Fibroblast of lung (primary cell): Measurements from ENCODE around the gene EEF1AKMT3.

Experiments
- EZH2 ChIP-seq: IDR thresholded peaks from 2 replicates; pipeline ENCODE4 v1.5.1; 2012; ENCODE audit warnings: low read length, control low read depth, mild to moderate bottlenecking; ENCODE audit errors: missing control alignments
- TF ChIP-seq, protein P1 (sequence below), 2 donors: IDR thresholded peaks in 1 of 2; conservative IDR thresholded peaks in 1 of 2; 1 replicate in 1 of 2; 2 replicates in 1 of 2; pipeline ENCODE4 v1.5.1; 2011 to 2012; ENCODE audit warnings: low read length in 2 of 2, control low read depth in 1 of 2, inconsistent platforms in 1 of 2, low read depth in 1 of 2, mild to moderate bottlenecking in 1 of 2

DNA sequence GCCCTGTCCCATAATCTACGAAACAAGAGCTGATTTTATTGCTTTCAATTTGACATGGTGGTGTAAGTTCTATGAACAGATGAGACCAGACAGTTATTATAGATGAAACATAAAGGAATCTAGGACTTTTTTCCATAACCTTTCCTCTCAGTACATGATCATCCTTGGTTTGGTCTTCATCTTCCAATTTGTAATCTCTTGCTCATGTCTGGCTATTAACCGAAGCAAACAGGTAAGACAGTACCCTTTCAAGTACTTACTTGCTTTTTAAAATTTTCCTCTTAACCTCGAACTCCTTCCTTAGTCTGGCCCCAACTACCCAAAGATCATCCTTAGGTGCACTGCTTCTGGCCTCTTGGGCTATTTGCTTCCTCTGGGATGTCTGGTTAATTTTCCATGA lies 26.4 kb upstream of the EEF1AKMT3 start:
- TF ChIP-seq, protein P1, sequence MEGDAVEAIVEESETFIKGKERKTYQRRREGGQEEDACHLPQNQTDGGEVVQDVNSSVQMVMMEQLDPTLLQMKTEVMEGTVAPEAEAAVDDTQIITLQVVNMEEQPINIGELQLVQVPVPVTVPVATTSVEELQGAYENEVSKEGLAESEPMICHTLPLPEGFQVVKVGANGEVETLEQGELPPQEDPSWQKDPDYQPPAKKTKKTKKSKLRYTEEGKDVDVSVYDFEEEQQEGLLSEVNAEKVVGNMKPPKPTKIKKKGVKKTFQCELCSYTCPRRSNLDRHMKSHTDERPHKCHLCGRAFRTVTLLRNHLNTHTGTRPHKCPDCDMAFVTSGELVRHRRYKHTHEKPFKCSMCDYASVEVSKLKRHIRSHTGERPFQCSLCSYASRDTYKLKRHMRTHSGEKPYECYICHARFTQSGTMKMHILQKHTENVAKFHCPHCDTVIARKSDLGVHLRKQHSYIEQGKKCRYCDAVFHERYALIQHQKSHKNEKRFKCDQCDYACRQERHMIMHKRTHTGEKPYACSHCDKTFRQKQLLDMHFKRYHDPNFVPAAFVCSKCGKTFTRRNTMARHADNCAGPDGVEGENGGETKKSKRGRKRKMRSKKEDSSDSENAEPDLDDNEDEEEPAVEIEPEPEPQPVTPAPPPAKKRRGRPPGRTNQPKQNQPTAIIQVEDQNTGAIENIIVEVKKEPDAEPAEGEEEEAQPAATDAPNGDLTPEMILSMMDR (conservative IDR thresholded peaks at IDR 0.05 in 1 of 2, IDR thresholded peaks at IDR 0.05 in 1 of 2; ENCODE audit: low read depth in 1 of 2, low read length in 2 of 2): no peak
- TF ChIP-seq EZH2: no peak
